NB4 (cell line): Measurements from ENCODE around the gene HCRTR1.

Source experiments
- DNase-seq: peaks from one replicate; pipeline ENCODE4 v3.0.0; 2010; ENCODE audit warnings: low read depth
- H3K4me3 ChIP-seq: one replicate; pipeline ENCODE4 v1.5.1; 2011; ENCODE audit warnings: mild to moderate bottlenecking, low read depth, low read length, moderate library complexity
- MYC ChIP-seq: IDR thresholded peaks from 2 replicates; pipeline ENCODE4 v1.6.1; 2011; ENCODE audit warnings: low read depth, low read length
- POLR2A ChIP-seq: IDR thresholded peaks from 2 replicates; pipeline ENCODE4 v1.6.1; 2011; ENCODE audit warnings: mild to moderate bottlenecking; ENCODE audit not compliant: insufficient read length; ENCODE audit errors: extremely low read depth
- TF ChIP-seq, protein P1 (sequence below): IDR thresholded peaks from one replicate; pipeline ENCODE4 v1.5.1; 2012; ENCODE audit warnings: low read depth, low read length
- TF ChIP-seq, protein P2 (sequence below): IDR thresholded peaks from 2 replicates; pipeline ENCODE4 v1.6.1; 2011; ENCODE audit warnings: low read depth, low read length

HCRTR1 gene

DNA sequence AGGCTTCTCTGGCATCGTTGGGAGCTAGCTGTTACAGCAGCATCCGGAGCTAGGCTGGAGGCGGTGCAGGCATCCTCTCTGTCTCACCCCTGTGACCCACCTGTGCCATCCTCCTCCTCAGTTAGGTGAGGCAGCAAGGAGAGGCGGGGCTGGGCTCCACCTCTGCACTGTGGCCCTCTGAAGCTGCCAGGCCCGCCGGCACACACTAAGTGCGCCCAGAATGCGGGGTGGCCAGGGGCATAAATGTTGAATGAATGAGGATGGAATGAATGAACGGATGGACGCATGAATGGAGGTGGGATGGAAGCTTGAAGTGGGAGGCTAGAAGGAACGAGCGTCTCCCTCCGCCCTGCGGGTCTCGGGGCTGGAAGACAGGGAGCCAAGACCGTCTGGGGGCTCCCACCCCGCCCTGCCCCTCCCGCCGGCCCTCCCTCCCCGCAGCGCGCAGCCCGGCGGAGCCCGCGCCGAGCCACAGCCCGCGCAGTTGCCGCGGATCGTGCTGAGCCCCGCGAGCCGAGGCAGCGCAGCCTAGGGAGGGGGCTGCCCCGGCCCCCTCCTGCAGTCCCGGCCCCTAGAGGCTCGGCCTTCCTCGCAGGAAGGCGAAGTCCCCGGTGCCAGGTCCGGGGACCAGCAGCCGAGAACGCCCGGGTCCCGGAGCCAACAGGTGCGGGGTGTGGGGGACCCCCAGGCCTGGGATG is at the start of gene HCRTR1:
Gene HCRTR1 (plus strand): TSS at position 472 of the 698 bp plus-strand sequence. CDS start 1,504 bp downstream, outside the sequence.
- H3K4me3 ChIP-seq = no peak within 1 kb of the TSS
- no peak for DNase-seq
- no peak for TF ChIP-seq MYC
- no peak for TF ChIP-seq POLR2A
- TF ChIP-seq, protein P1, sequence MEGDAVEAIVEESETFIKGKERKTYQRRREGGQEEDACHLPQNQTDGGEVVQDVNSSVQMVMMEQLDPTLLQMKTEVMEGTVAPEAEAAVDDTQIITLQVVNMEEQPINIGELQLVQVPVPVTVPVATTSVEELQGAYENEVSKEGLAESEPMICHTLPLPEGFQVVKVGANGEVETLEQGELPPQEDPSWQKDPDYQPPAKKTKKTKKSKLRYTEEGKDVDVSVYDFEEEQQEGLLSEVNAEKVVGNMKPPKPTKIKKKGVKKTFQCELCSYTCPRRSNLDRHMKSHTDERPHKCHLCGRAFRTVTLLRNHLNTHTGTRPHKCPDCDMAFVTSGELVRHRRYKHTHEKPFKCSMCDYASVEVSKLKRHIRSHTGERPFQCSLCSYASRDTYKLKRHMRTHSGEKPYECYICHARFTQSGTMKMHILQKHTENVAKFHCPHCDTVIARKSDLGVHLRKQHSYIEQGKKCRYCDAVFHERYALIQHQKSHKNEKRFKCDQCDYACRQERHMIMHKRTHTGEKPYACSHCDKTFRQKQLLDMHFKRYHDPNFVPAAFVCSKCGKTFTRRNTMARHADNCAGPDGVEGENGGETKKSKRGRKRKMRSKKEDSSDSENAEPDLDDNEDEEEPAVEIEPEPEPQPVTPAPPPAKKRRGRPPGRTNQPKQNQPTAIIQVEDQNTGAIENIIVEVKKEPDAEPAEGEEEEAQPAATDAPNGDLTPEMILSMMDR = no peak
- TF ChIP-seq, protein P2, sequence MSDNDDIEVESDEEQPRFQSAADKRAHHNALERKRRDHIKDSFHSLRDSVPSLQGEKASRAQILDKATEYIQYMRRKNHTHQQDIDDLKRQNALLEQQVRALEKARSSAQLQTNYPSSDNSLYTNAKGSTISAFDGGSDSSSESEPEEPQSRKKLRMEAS = no peak

- TF ChIP-seq, protein P2 = no peak
- TF ChIP-seq, protein P1 = no peak
- TF ChIP-seq MYC = no peak
- no peak for TF ChIP-seq POLR2A
- no peak overlapping the region for H3K4me3 ChIP-seq
- no peak for DNase-seq
These were observed 49.4 kb upstream of the HCRTR1 start for GRCh38 chr1:31567956-31568570.

DNA sequence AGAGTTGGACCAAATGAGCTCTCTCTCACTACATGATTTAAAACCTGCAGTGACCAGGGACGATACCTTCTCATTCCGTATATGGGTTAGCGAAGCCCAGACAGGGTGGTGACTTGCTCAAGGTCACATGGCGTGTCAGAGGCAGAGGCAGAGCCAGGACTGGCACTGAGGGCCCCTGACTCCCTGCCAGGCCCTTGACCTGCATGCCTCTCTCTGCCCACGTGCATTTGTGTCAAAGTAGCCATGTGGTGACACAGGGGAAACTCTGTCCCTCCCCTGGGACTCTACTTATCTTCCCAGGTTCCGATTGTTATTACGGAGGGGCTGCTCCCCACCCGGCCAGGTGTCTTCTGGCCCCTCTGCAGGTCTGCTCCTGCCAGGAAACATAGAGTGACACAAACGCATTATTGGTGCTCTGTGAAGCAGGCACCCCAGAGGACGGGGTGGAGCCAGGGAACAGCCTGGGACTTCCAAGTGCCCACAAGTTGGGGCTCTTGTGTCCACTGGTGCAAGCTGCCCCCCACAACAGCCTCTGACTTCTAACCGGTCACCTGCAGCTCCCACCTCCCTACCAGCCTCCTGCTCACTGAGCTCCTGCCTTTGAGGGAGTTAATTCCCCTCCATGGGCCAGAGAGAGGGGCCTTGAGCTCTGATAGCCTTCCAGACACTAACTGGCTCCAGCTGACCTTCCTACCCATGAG is 48.4 kb upstream of the HCRTR1 start:
- TF ChIP-seq, protein P1 = no peak
- TF ChIP-seq, protein P2 = no peak
- no peak for TF ChIP-seq MYC
- TF ChIP-seq POLR2A = no peak
- H3K4me3 ChIP-seq = no peak overlapping the region
- DNase-seq = no peak

GRCh38 chr1:31569596-31570173 is 47.8 kb upstream of the HCRTR1 start:
- H3K4me3 ChIP-seq = no peak overlapping the region

GRCh38 chr1:31570228-31570627 is 47.3 kb upstream of the HCRTR1 start:
- no peak for DNase-seq
- TF ChIP-seq MYC = no peak
- no peak for TF ChIP-seq POLR2A
- TF ChIP-seq, protein P1 = no peak
- TF ChIP-seq, protein P2 = no peak
- H3K4me3 ChIP-seq = no peak overlapping the region

More at GRCh38 chr1:31569596-31570173, 47.8 kb upstream of the HCRTR1 start:
- TF ChIP-seq POLR2A = no peak
- no peak for TF ChIP-seq MYC
- TF ChIP-seq, protein P2 = no peak
- TF ChIP-seq, protein P1 = no peak
- DNase-seq = no peak
